H9 (cell line): ENCODE data around the gene NGDN. TPM values are rescaled to one million over a fixed set of nuclear protein-coding genes. Genes with fewer than 3 reads are reported as not detected.

Experiments
- DNase-seq: peaks from one replicate; pipeline ENCODE4 v3.0.0-alpha.2; 2017
- H2AFZ ChIP-seq: one replicate; pipeline ENCODE4 v1.6.1; 2013; ENCODE audit warnings: mild to moderate bottlenecking, low read length, control low read depth, moderate library complexity
- H2AK5ac ChIP-seq: 2 replicates; pipeline ENCODE4 v1.6.1; 2013; ENCODE audit warnings: low read length, control low read depth, mixed read lengths; ENCODE audit not compliant: insufficient read length
- H2BK120ac ChIP-seq: one replicate; pipeline ENCODE4 v1.6.1; 2013; ENCODE audit warnings: low read depth, mild to moderate bottlenecking, low read length, control low read depth, inconsistent platforms; ENCODE audit not compliant: poor library complexity, severe bottlenecking
- H2BK12ac ChIP-seq: 2 replicates; pipeline ENCODE4 v1.6.1; 2013; ENCODE audit warnings: low read length, control low read depth, mixed read lengths, low read depth; ENCODE audit not compliant: insufficient read length
- H2BK15ac ChIP-seq: 2 replicates; pipeline ENCODE4 v1.6.1; 2013; ENCODE audit warnings: low read depth, low read length, control low read depth
- H2BK20ac ChIP-seq: one replicate; pipeline ENCODE4 v1.6.1; 2013; ENCODE audit warnings: low read depth, mild to moderate bottlenecking, low read length, control low read depth, inconsistent platforms; ENCODE audit not compliant: poor library complexity, severe bottlenecking
- H2BK5ac ChIP-seq: 2 replicates; pipeline ENCODE4 v1.6.1; 2013; ENCODE audit warnings: low read length, control low read depth, mixed read lengths; ENCODE audit not compliant: insufficient read length
- H3K14ac ChIP-seq: 2 replicates; pipeline ENCODE4 v1.6.1; 2013; ENCODE audit warnings: low read length, control low read depth; ENCODE audit not compliant: insufficient read depth
- H3K18ac ChIP-seq: 2 replicates; pipeline ENCODE4 v1.6.1; 2013; ENCODE audit warnings: low read depth, mild to moderate bottlenecking, mixed read lengths, low read length, control low read depth; ENCODE audit not compliant: insufficient read length
- H3K23ac ChIP-seq: 2 replicates; pipeline ENCODE4 v1.6.1; 2013; ENCODE audit warnings: low read length, control low read depth, mixed read lengths, low read depth; ENCODE audit not compliant: insufficient read length
- H3K23me2 ChIP-seq: 2 replicates; pipeline ENCODE4 v1.6.1; 2013; ENCODE audit warnings: low read depth, mild to moderate bottlenecking, mixed read lengths, low read length, control low read depth; ENCODE audit not compliant: insufficient read length, poor library complexity, severe bottlenecking
- H3K27ac ChIP-seq: 2 replicates; pipeline ENCODE4 v1.5.1; 2013; ENCODE audit warnings: low read length, control low read depth, mixed read lengths, low read depth; ENCODE audit not compliant: insufficient read length
- H3K27me3 ChIP-seq: 2 replicates; pipeline ENCODE4 v1.6.1; 2013; ENCODE audit warnings: low read length, control low read depth, inconsistent platforms; ENCODE audit not compliant: insufficient read depth
- H3K4ac ChIP-seq: 2 replicates; pipeline ENCODE4 v1.6.1; 2013; ENCODE audit warnings: low read depth, mild to moderate bottlenecking, control low read depth, inconsistent platforms, low read length, moderate library complexity
- H3K4me1 ChIP-seq: 2 replicates; pipeline ENCODE4 v1.6.1; 2013; ENCODE audit warnings: low read length, control low read depth, inconsistent platforms; ENCODE audit not compliant: insufficient read depth
- H3K4me2 ChIP-seq: 2 replicates; pipeline ENCODE4 v1.6.1; 2013; ENCODE audit warnings: low read length, control low read depth, mixed read lengths; ENCODE audit not compliant: insufficient read length, insufficient read depth
- H3K56ac ChIP-seq: 2 replicates; pipeline ENCODE4 v1.6.1; 2013; ENCODE audit warnings: low read depth, mild to moderate bottlenecking, mixed read lengths, low read length, control low read depth; ENCODE audit not compliant: insufficient read length
- H3K79me1 ChIP-seq: 2 replicates; pipeline ENCODE4 v1.6.1; 2013; ENCODE audit warnings: low read depth, mild to moderate bottlenecking, moderate library complexity, low read length, control low read depth, inconsistent platforms; ENCODE audit not compliant: insufficient read depth, poor library complexity, severe bottlenecking
- H3K79me2 ChIP-seq: 2 replicates; pipeline ENCODE4 v1.6.1; 2013; ENCODE audit warnings: low read length, control low read depth, inconsistent platforms; ENCODE audit not compliant: insufficient read depth
- H3K9ac ChIP-seq: 2 replicates; pipeline ENCODE4 v1.6.1; 2013; ENCODE audit warnings: low read length, control low read depth, mixed read lengths; ENCODE audit not compliant: insufficient read length; ENCODE audit errors: extremely low read depth
- H3K9me3 ChIP-seq: one replicate; pipeline ENCODE4 v1.6.1; 2013; ENCODE audit warnings: low read depth, low read length, inconsistent platforms; ENCODE audit not compliant: control insufficient read depth
- H3T11ph ChIP-seq: one replicate; pipeline ENCODE4 v1.6.1; 2013; ENCODE audit warnings: mild to moderate bottlenecking, low read length, control low read depth, inconsistent platforms
- H4K20me1 ChIP-seq: one replicate; pipeline ENCODE4 v1.6.1; 2013; ENCODE audit not compliant: control insufficient read depth, insufficient read length, insufficient read depth
- H4K5ac ChIP-seq: 2 replicates; pipeline ENCODE4 v1.6.1; 2013; ENCODE audit warnings: low read depth, mild to moderate bottlenecking, mixed read lengths, low read length, control low read depth; ENCODE audit not compliant: insufficient read length
- H4K8ac ChIP-seq: replicated peaks from 2 replicates; pipeline ENCODE4 v1.6.1; 2013; ENCODE audit warnings: low read length, control low read depth, mixed read lengths, low read depth; ENCODE audit not compliant: insufficient read length
- H4K91ac ChIP-seq: 2 replicates; pipeline ENCODE4 v1.6.1; 2013; ENCODE audit warnings: low read depth, mild to moderate bottlenecking, moderate library complexity, mixed read lengths, low read length, control low read depth; ENCODE audit not compliant: insufficient read length
- H3K27ac Mint-ChIP-seq, 3 experiments: 2 replicates in 2 of 3; 3 replicates in 1 of 3; pipeline ENCODE4 v1.8.0; 2020 to 2021; ENCODE audit warnings: mixed read lengths in 3 of 3, mild to moderate bottlenecking in 1 of 3, moderate library complexity in 1 of 3
- H3K27me3 Mint-ChIP-seq: 2 replicates; pipeline ENCODE4 v1.8.0; 2021; ENCODE audit warnings: low read depth, mild to moderate bottlenecking, moderate library complexity, mixed read lengths
- H3K36me3 Mint-ChIP-seq, 3 experiments: 2 replicates in 2 of 3; 3 replicates in 1 of 3; pipeline ENCODE4 v1.8.0; 2020 to 2021; ENCODE audit warnings: low read depth in 3 of 3, mixed read lengths in 3 of 3; ENCODE audit not compliant: insufficient read depth in 1 of 3
- H3K4me1 Mint-ChIP-seq, 2 experiments: 2 replicates each; pipeline ENCODE4 v1.8.0; 2020; ENCODE audit warnings: mixed read lengths in 2 of 2
- H3K4me3 Mint-ChIP-seq, 2 experiments: 2 replicates in 1 of 2; 3 replicates in 1 of 2; pipeline ENCODE4 v1.8.0; 2020 to 2021; ENCODE audit warnings: mild to moderate bottlenecking in 2 of 2, mixed read lengths in 2 of 2, moderate library complexity in 1 of 2
- H3K9me3 Mint-ChIP-seq, 2 experiments: 2 replicates in 1 of 2; 3 replicates in 1 of 2; pipeline ENCODE4 v1.8.0; 2020; ENCODE audit warnings: mild to moderate bottlenecking in 2 of 2, mixed read lengths in 2 of 2, moderate library complexity in 1 of 2
- WGBS: extraction: QIAGEN DNeasy Blood & Tissue Kit; methylation state at CpG from one replicate; pipeline ENCODE4 v1.1.7; 2013; ENCODE audit warnings: missing lambda C conversion rate, low lambda C conversion rate, mixed read lengths; ENCODE audit not compliant: insufficient read length; ENCODE audit errors: extremely low coverage; 5-methylcytosine and 5-hydroxymethylcytosine counted together
- total RNA-seq: library from RNA; stranded (reverse); gene quantifications from 2 replicates; pipeline ENCODE4 v1.2.1, GENCODE V29; 2021
- TF ChIP-seq, protein P1 (sequence below): fragments of 200-600 bp; sonication (generic); conservative IDR thresholded peaks from 3 replicates; pipeline ENCODE4 v1.8.0; 2021; ENCODE audit warnings: antibody characterized with exemption, mild to moderate bottlenecking

The NGDN gene
- total RNA-seq, 1 experiment from 2014 or later = 53.1 TPM

DNA sequence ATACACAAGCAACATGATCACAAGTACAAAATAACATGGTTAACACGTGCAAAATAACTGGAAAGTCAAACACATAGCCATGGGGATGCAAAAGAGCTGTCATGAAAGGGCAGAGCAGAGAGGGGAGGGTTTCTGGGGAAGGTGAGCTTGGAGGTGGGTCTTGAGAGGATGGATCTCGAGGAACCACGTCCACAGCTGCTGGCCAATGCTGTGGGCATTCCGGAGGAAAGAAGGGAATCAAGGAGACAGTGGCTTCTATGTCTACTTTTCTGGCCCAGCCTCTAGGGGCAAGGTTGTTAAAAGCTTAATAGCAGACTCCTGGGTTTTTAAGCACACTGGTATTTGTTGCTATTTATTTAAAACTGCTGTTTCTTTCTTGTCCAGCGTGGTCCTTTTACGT is 25.6 kb upstream of the NGDN start:
- no peaks in the 10 kb centered on the region for H3K23me2 ChIP-seq
- H2BK20ac ChIP-seq = no peak overlapping the region
- H3K9ac ChIP-seq = no peak overlapping the region
- no peaks in the 10 kb centered on the region for H3K9me3 ChIP-seq
- H3K18ac ChIP-seq = no peak overlapping the region
- TF ChIP-seq, protein P1, sequence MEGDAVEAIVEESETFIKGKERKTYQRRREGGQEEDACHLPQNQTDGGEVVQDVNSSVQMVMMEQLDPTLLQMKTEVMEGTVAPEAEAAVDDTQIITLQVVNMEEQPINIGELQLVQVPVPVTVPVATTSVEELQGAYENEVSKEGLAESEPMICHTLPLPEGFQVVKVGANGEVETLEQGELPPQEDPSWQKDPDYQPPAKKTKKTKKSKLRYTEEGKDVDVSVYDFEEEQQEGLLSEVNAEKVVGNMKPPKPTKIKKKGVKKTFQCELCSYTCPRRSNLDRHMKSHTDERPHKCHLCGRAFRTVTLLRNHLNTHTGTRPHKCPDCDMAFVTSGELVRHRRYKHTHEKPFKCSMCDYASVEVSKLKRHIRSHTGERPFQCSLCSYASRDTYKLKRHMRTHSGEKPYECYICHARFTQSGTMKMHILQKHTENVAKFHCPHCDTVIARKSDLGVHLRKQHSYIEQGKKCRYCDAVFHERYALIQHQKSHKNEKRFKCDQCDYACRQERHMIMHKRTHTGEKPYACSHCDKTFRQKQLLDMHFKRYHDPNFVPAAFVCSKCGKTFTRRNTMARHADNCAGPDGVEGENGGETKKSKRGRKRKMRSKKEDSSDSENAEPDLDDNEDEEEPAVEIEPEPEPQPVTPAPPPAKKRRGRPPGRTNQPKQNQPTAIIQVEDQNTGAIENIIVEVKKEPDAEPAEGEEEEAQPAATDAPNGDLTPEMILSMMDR = no peak
- H3K56ac ChIP-seq = no peak overlapping the region
- H4K5ac ChIP-seq = no peak overlapping the region
- DNase-seq = no peak
- Mint-ChIP-seq H3K27me3 (peaks cover 38% of the 10 kb centered on the region), H3K4me1 (peaks cover 28 to 29% of the 10 kb centered on the region in 2 experiments), H3K27ac (no peak overlapping the region), H3K4me3 (no peak overlapping the region), H3K9me3 (no peaks in the 10 kb centered on the region; a peak in 1 of 5 replicates), H3K36me3 (no peaks in the 10 kb centered on the region)
- no peak overlapping the region for H2BK12ac ChIP-seq
- H2BK15ac ChIP-seq = no peak overlapping the region
- no peak overlapping the region for H3K4ac ChIP-seq
- H2BK120ac ChIP-seq = no peak overlapping the region
- H4K8ac ChIP-seq = no peak overlapping the region
- no CpG with 5 or more reads among the region's 6 CpGs for WGBS
- no peaks in the 10 kb centered on the region for H3K79me1 ChIP-seq
- no peak overlapping the region for H3K4me2 ChIP-seq
- H3K27ac ChIP-seq = no peak overlapping the region
- H3K79me2 ChIP-seq = no peaks in the 10 kb centered on the region
- H2BK5ac ChIP-seq = no peak overlapping the region
- H2AFZ ChIP-seq = no peak overlapping the region
- H3K4me1 ChIP-seq = no peaks in the 10 kb centered on the region
- no peak overlapping the region for H3T11ph ChIP-seq
- no peaks in the 10 kb centered on the region; the same call in 1 of the 2 replicates for H3K27me3 ChIP-seq
- H3K23ac ChIP-seq = no peak overlapping the region
- no peak overlapping the region for H2AK5ac ChIP-seq
- no peak overlapping the region for H3K14ac ChIP-seq
- H4K91ac ChIP-seq = no peak overlapping the region
- no peaks in the 10 kb centered on the region for H4K20me1 ChIP-seq
